Activated naive CD8-positive, alpha-beta T cell treated with anti-CD3 and anti-CD28 coated beads for 36 hours (primary cell): ENCODE data around the gene KCNE4. TPM values are rescaled to one million over a fixed set of nuclear protein-coding genes. Genes with fewer than 3 reads are reported as not detected.

Experiments used
- DNase-seq: peaks from one replicate; pipeline ENCODE4 v3.0.0; 2021
- H3K27ac Mint-ChIP-seq: one replicate; pipeline ENCODE4 v1.8.0; 2022; ENCODE audit warnings: mild to moderate bottlenecking, moderate library complexity, mixed read lengths
- H3K27me3 Mint-ChIP-seq: one replicate; pipeline ENCODE4 v1.8.0; 2022; ENCODE audit warnings: mild to moderate bottlenecking, mixed read lengths
- H3K36me3 Mint-ChIP-seq: one replicate; pipeline ENCODE4 v1.8.0; 2021; ENCODE audit warnings: mild to moderate bottlenecking, mixed read lengths
- H3K4me1 Mint-ChIP-seq: one replicate; pipeline ENCODE4 v1.8.0; 2021; ENCODE audit warnings: mixed read lengths
- H3K4me3 Mint-ChIP-seq: one replicate; pipeline ENCODE4 v1.8.0; 2022; ENCODE audit warnings: mild to moderate bottlenecking, moderate library complexity, mixed read lengths
- H3K9me3 Mint-ChIP-seq: one replicate; pipeline ENCODE4 v1.8.0; 2022; ENCODE audit warnings: mixed read lengths
- total RNA-seq, 2 experiments: library from RNA; stranded (reverse); gene quantifications; one replicate each; pipeline ENCODE4 v1.2.3, GENCODE V29; 2021

Gene KCNE4
- total RNA-seq, 2 experiments from 2014 or later: not detected

GRCh38 chr2:223100061-223100511, 48.1 kb downstream of the KCNE4 start:
- Mint-ChIP-seq H3K27ac (no peak overlapping the region), H3K4me1 (no peaks in the 10 kb centered on the region), H3K27me3 (no peaks in the 10 kb centered on the region), H3K36me3 (no peaks in the 10 kb centered on the region), H3K9me3 (no peaks in the 10 kb centered on the region), H3K4me3 (no peak overlapping the region)
- DNase-seq: no peak

GRCh38 chr2:223101340-223102039, 49.5 kb downstream of the KCNE4 start:
- Mint-ChIP-seq H3K36me3 (no peaks in the 10 kb centered on the region), H3K27me3 (no peaks in the 10 kb centered on the region), H3K4me3 (no peak overlapping the region), H3K4me1 (no peaks in the 10 kb centered on the region), H3K9me3 (no peaks in the 10 kb centered on the region), H3K27ac (no peak overlapping the region)
- DNase-seq: no peak

GRCh38 chr2:223102040-223102400, 50.0 kb downstream of the KCNE4 start:
- no peaks in the 10 kb centered on the region for H3K9me3 Mint-ChIP-seq
- no peaks in the 10 kb centered on the region for H3K27me3 Mint-ChIP-seq
- H3K36me3 Mint-ChIP-seq: no peaks in the 10 kb centered on the region
- H3K4me1 Mint-ChIP-seq: no peaks in the 10 kb centered on the region
- H3K27ac Mint-ChIP-seq: no peak overlapping the region
- no peak overlapping the region for H3K4me3 Mint-ChIP-seq
- no peak for DNase-seq

- Mint-ChIP-seq H3K4me3 (no peak overlapping the region), H3K27me3 (no peaks in the 10 kb centered on the region), H3K36me3 (no peaks in the 10 kb centered on the region), H3K9me3 (no peaks in the 10 kb centered on the region), H3K4me1 (no peaks in the 10 kb centered on the region), H3K27ac (no peak overlapping the region)
- no peak for DNase-seq
Measured at GRCh38 chr2:223102450-223102849, 50.5 kb downstream of the KCNE4 start.

GRCh38 chr2:223104336-223105132, 52.5 kb downstream of the KCNE4 start:
- no peaks in the 10 kb centered on the region for H3K9me3 Mint-ChIP-seq
- DNase-seq: no peak
- no peak overlapping the region for H3K4me3 Mint-ChIP-seq
- H3K27ac Mint-ChIP-seq: no peak overlapping the region
- no peaks in the 10 kb centered on the region for H3K27me3 Mint-ChIP-seq
- H3K4me1 Mint-ChIP-seq: no peaks in the 10 kb centered on the region
- no peaks in the 10 kb centered on the region for H3K36me3 Mint-ChIP-seq

Other genes starting within 250 kb of the KCNE4 start
- 10 to 100 TPM; 64.0 to 66.2 TPM for gene ACSL3, start 191.2 kb upstream of the KCNE4 start, total RNA-seq